ENCODE data around the gene HDGF.

HDGF gene

DNA sequence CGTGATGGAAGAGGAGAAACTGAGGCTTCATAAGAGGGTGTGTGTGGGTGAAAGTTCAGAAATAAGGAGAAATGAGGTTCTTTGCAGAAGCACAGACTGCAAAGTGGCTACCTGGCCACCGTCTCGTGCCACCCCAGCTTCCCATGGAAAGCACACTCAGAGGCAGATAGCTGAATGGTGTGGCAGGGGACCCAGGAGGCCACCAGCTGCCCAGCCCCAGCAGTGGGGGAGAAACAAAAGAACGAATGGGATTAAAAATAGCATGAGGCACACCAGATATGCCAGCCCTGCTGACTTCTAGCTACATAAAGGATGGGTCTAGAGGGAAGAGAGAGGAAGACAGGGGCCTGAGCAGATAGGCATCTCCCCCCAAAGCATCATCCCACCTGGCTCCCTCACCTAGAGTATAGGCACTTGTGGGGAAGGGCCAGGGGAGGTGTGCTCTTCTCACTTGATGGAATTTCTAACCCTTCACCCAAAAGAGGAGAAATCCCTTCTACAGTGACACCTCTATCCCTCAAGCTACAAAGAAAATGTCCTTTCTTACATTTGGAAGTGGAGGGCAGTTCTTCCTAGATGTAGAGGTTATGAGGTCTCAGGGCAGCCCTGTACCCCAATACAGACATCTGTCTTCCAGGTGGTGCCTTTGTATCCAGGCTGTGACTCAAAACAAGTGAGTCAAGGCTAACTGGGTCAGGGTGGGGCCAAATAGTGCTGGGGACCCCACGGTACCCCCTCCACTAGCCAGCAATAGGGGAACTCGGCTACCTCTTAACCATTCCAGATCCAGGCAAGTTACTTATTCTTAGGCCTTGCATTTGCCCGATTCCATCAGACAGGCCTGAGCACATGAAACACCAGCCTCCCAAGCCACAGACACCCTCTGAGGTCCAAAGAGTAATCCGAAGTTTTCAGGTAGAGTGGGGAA, 3.5 kb downstream of the HDGF start:
- TF ChIP-seq, protein P1, sequence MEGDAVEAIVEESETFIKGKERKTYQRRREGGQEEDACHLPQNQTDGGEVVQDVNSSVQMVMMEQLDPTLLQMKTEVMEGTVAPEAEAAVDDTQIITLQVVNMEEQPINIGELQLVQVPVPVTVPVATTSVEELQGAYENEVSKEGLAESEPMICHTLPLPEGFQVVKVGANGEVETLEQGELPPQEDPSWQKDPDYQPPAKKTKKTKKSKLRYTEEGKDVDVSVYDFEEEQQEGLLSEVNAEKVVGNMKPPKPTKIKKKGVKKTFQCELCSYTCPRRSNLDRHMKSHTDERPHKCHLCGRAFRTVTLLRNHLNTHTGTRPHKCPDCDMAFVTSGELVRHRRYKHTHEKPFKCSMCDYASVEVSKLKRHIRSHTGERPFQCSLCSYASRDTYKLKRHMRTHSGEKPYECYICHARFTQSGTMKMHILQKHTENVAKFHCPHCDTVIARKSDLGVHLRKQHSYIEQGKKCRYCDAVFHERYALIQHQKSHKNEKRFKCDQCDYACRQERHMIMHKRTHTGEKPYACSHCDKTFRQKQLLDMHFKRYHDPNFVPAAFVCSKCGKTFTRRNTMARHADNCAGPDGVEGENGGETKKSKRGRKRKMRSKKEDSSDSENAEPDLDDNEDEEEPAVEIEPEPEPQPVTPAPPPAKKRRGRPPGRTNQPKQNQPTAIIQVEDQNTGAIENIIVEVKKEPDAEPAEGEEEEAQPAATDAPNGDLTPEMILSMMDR (IDR thresholded peaks at IDR 0.05; ENCODE audit: control insufficient read depth, insufficient read depth, low read depth, low read length, missing control alignments): no peak
- H3K4me3 ChIP-seq (ENCODE audit: control insufficient read depth, low read depth, low read length): peak overlapping the region; percentile 69
- DNase-seq (ENCODE audit: low read depth): no peak

DNA sequence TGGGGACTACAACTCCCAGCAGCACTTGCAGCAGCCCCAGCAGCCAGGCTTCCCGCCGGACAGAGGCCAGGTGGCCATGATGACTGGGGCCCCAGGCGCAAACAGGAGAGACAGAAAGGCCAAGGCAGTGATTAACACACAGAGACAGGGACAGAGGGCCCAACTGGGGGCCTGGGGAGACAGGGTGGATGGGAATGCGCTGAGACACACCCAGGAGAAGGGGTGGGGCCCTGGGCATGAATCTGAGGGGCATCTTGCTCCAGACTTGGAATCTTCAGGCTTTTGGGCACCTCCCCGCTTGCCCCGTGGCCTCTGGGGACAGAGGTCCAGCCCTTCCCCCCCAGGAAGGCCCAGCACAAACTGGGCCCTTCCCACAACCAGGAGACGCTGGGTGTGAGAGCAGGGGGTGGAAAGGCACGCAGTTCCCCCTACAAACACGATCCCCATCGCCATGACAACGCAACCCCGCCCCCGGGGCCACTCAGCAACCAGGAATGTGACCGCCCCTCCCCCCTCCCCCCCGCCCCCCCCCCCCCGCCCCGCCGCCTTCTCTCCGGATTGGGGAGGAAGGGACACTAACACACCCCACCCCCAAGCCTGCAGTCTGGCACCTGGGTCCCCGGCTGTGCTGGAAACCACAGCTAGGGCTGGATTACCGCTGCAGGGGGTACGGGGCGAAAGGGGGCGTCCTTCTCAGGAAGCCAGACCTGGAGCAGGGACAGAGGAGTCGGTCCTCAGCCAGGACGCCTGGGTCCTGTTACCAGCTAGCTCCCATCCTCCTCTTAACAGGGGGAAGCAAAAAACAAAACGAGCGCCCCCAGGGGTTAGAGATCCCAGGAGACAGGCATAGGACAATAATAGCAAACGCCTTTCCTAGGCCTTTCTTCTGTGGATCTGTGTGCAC, 4.5 kb downstream of the HDGF start:
- DNase-seq (ENCODE audit: low read depth): peak; percentile 78
- peak overlapping the region; percentile 52 for H3K4me3 ChIP-seq (ENCODE audit: control insufficient read depth, low read depth, low read length)
- TF ChIP-seq, protein P1 (IDR thresholded peaks at IDR 0.05; ENCODE audit: control insufficient read depth, insufficient read depth, low read depth, low read length, missing control alignments): peak; percentile 19

DNA sequence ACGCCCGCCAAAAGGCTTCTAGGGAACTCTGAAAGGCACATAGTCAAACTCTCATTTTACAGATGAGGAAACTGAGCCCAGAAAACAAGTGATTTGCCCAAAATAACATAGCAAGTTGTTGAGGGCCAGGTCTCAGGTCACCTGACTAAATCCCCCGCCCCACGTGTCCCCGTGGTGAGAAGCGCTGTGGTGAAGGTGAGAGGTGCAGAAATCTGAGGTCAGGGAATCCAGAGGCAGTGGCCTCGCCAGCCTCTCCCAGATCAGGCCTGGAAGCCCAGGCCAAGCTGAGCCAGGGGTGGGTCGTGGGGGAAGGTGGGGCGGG, 5.1 kb downstream of the HDGF start:
- no peak for DNase-seq (ENCODE audit: low read depth)
- TF ChIP-seq, protein P1 (IDR thresholded peaks at IDR 0.05; ENCODE audit: control insufficient read depth, insufficient read depth, low read depth, low read length, missing control alignments): no peak
- H3K4me3 ChIP-seq (ENCODE audit: control insufficient read depth, low read depth, low read length): peak overlapping the region; percentile 52

- DNase-seq (ENCODE audit: low read depth): no peak
- TF ChIP-seq, protein P1 (IDR thresholded peaks at IDR 0.05; ENCODE audit: control insufficient read depth, insufficient read depth, low read depth, low read length, missing control alignments): no peak
- H3K4me3 ChIP-seq (ENCODE audit: control insufficient read depth, low read depth, low read length): no peak overlapping the region
Observed at GRCh38 chr1:156745881-156746280, 5.6 kb downstream of the HDGF start.

DNA sequence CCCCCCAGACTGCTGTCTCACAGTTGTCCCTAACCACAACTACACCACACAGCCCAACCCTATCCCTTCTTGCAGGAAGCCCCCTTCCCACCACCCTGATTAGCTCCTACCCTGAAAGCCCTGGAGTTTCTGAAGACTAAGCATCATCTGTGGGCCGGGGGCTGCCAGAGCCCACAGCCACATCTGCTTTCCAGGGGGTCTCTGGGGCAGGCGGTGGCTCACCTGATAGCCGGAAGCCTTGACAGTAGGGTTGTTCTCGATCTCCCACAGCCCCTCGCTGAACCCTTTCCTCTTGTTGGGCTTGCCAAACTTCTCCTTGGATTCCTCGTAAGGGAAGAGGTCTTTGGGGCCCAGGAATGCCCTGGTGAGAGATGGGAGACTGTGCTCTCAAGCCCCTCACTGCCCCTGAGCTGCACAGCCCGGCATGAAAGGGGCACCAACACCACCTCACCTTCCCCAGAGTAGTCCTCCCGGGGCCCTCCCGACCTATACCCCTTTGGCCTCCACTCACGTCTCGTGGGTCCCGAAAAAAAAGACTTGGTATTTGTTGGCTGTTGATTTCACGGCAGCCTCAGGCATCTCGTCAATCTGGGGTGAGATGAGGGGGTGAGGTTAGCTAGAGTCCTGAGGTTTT, 6.6 kb downstream of the HDGF start:
- DNase-seq (ENCODE audit: low read depth): no peak
- TF ChIP-seq, protein P1 (IDR thresholded peaks at IDR 0.05; ENCODE audit: control insufficient read depth, insufficient read depth, low read depth, low read length, missing control alignments): no peak
- H3K4me3 ChIP-seq (ENCODE audit: control insufficient read depth, low read depth, low read length): no peak overlapping the region

DNA sequence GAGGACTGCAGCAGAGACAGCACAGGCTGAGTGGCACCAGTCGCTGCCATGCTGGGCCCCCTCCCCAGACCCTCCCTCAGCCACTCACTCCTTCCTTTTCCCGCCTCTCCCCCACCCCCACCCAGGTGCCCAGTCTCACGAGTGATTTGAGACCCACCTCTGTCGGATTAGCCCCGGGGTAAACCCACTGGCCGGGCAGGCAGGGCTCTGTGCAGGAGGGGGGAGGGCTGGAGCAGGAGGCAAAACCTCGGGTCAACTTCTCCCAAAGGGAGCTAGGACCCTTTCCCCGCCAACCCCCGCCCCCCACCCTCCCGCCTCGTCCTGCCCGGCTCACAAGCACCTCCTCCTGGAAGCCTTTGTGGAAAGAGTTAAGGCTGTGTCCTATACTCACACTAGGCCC, 7.1 kb downstream of the HDGF start:
- no peak for DNase-seq (ENCODE audit: low read depth)
- H3K4me3 ChIP-seq (ENCODE audit: control insufficient read depth, low read depth, low read length): no peak overlapping the region
- TF ChIP-seq, protein P1 (IDR thresholded peaks at IDR 0.05; ENCODE audit: control insufficient read depth, insufficient read depth, low read depth, low read length, missing control alignments): no peak
